ENCODE measurements around the gene HOXB5.

Gene HOXB5

GRCh38 chr17:48601539-48602425 lies 8.2 kb upstream of the HOXB5 start:
- no peak for DNase-seq

GRCh38 chr17:48601207-48601538 lies 7.6 kb upstream of the HOXB5 start:
- no peak for DNase-seq

- no peak for DNase-seq
These were observed 6.9 kb upstream of the HOXB5 start for GRCh38 chr17:48600244-48601098.

- no peak for DNase-seq
These were observed 5.8 kb upstream of the HOXB5 start for GRCh38 chr17:48599354-48599753.

GRCh38 chr17:48598736-48599135 lies 5.2 kb upstream of the HOXB5 start:
- no peak for DNase-seq

GRCh38 chr17:48597778-48598631 lies 4.4 kb upstream of the HOXB5 start:
- DNase-seq, result peak; percentile 50

- no peak for DNase-seq
These were observed 3.9 kb upstream of the HOXB5 start for GRCh38 chr17:48597528-48597777.

- DNase-seq, result no peak
These were observed 3.4 kb upstream of the HOXB5 start for GRCh38 chr17:48596735-48597527.

GRCh38 chr17:48596000-48596734 lies 2.6 kb upstream of the HOXB5 start:
- no peak for DNase-seq

GRCh38 chr17:48595278-48595999 lies 1.9 kb upstream of the HOXB5 start:
- no peak for DNase-seq

- DNase-seq, result no peak
These were observed 1.1 kb upstream of the HOXB5 start for GRCh38 chr17:48594538-48595277.

GRCh38 chr17:48593840-48594537 lies 410 bp upstream of the HOXB5 start:
- peak; percentile 82 for DNase-seq

GRCh38 chr17:48592577-48592976 lies 1.0 kb downstream of the HOXB5 start:
- DNase-seq, result no peak

GRCh38 chr17:48592057-48592514 lies 1.5 kb downstream of the HOXB5 start:
- DNase-seq, result no peak

- DNase-seq, result no peak
These were observed 2.1 kb downstream of the HOXB5 start for GRCh38 chr17:48591255-48592056.

GRCh38 chr17:48590607-48591161 lies 2.9 kb downstream of the HOXB5 start:
- DNase-seq, result no peak

GRCh38 chr17:48589831-48590606 lies 3.6 kb downstream of the HOXB5 start, which contains the start of gene HOXB3:
Gene HOXB3, minus strand, starts transcription at chr17:48590241. Its CDS starts 37,767 bp downstream, at chr17:48552474.
- no peak for DNase-seq

All from CD4-positive, alpha-beta T cell treated with Interleukin-21 for 1 hour (primary cell).